HG02943 (cell line): Measurements from ENCODE around the gene GTF2IRD1.
"Not testable (repeated sequence)": the region's sequence is repeated elsewhere in the genome, so short reads cannot be mapped to it uniquely, and the experiment has no call there.

Experiments
- ATAC-seq: cut with Tn5 transposase; IDR thresholded peaks from one replicate; pipeline ENCODE4 v1.9.1; 2021; ENCODE audit warnings: mild to moderate bottlenecking, low read depth, moderate library complexity; ENCODE audit not compliant: unreplicated experiment

GTF2IRD1 gene

DNA sequence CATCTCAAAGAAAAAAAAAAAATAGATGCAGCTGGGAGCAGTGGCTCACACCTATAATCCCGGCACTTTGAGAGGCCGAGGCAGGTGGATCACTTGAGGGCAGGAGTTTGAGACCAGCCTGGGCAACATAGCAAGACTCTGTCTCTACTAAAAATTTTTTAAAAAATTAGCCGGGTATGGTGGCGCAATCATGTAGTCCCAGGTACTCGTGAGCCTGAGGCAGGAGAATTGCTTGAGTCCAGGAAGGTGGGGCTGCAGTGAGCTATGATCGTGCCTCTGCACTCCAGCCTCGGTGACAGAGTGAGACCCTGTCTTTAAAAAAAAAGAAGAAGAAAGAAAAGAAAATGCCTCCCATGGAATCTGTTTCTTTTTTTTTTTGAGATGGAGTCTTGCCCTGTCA, 31.9 kb downstream of the GTF2IRD1 start:
- no peak for ATAC-seq

DNA sequence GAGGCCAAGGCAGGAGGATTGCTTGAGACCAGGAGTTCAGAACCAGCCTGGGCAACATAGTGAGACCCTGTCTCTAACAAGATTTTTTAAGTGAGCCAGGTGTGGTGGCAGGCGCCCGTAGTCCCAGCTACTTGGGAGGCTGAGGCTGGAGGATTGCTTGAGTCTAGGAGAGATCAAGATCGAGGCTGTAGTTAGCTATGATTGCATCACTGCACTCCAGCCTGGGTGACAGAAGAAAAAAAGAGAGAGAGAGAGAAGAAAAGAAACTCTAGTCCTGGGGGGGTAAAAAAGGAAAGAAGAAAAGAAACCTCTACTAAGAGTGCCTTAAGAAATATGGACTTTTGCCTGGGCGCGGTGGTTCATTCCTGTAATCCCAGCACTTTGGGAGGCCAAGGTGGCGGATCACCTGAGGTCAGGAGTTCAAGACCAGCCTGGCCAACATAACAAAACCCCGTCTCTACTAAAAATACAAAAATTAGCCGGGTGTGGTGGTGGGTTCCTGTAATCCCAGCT, 34.9 kb downstream of the GTF2IRD1 start:
- ATAC-seq = not testable (repeated sequence)

DNA sequence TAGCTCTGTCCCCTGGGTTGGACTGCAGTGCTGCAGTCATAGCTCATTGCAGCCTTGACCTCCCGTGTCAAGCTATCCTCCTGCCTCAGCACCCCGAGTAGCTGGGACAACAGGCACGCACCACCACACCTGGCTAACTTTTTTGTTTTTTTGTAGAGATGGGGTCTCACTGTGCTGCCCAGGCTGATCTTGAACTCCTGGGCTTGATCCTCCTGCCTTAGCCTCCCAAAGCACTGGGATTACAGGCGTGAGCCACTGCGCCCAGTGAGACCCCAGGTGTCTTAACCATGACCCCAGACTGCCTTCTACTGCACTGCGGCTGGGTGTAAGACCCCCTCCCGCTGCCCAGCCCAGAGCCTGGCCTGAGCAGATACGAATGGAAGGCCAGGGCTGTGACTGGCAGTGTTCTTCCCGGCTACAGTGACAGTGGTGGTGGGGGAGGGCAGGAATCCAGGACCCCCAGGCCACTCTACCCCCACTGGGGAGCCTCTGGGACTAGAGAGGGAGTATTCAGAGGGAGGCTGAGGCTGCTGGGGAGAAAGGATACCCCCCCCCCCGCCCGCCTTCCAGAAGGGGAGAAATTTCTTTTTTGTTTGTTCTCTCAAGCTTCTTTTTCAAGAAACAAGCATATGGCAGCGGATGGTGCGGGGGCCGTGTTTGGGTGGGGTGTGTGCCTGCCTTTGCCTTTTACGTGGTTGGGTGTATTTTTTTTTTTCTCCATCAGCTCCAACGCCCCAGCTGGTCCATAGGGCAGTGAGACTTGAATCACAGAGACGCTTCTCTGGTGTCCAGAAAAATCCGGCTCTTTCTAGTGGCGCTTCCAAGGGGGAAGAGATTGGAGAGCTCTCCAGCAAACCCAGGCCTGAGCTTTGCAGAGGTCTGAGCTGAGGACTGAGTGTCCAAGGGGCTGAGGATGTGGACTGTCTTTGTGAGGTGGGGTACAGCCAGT, 36.6 kb downstream of the GTF2IRD1 start:
- ATAC-seq = no peak

- ATAC-seq = not testable (repeated sequence)
Measured at GRCh38 chr7:74491490-74491889, 37.8 kb downstream of the GTF2IRD1 start.

- no peak for ATAC-seq
Measured at GRCh38 chr7:74493295-74493694, 39.6 kb downstream of the GTF2IRD1 start.

DNA sequence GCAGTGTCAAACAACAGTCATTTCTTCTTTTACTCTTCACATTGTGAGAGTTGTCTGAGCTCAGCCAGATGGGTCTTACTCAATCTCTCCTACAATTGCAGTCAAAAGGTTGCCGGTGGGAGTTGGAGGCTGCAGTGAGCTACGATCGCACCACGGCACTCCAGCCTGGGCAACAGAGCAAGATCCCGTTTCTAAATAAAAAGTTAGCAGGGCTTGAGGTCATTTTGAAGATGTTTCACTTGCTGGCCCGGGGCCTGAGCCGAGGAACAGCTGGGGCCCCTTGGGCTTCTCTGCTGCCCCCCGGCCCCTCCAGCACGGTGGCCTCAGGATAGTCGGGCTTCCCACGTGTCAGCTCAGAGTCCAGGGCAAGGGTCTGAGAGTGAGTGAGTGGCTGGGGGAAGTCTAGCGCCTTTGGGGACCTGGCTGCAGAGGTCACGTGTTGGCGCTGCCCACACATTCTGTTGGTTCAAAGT, 40.4 kb downstream of the GTF2IRD1 start:
- no peak for ATAC-seq

- ATAC-seq = no peak
Measured at GRCh38 chr7:74495112-74496086, 41.7 kb downstream of the GTF2IRD1 start.

DNA sequence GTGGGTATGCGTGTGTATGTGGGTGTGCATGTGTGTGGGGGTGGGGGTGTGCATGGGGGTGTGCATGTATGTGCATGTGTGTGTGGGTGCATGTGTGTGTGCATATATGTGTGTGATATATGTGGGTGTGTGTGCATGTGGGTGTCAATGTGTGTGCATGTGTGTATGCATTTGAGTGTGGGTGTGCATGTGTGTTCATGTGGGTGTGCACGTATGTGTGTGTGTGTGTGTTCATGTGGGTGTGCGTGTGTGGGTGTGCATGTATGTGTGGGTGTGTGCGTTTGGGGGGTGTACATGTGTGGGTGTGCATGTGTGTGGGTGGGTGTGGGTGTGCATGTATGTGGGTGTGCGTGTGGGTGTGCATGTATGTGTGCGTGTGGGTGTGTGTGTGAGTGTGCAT, 42.6 kb downstream of the GTF2IRD1 start:
- ATAC-seq = no peak

DNA sequence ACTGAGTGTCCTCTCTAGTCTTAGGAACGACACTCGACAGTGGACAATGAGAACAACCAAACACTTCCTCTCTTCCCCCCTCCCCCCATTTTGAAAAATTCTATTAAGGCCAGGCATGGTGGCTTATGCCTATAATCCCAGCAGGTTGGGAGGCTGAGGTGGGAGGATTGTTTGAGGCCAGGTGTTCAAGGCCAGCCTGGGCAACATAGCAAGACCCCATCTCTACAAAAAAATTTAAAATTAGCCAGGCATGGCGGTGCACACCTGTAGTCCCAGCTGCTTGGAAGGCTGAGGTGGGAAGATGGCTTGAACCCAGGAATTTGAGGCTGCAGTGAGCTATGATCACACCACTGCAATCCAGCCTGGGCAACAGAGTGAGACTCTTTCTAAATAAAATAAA, 43.1 kb downstream of the GTF2IRD1 start:
- ATAC-seq = not testable (repeated sequence)

GRCh38 chr7:74498354-74498753, 44.6 kb downstream of the GTF2IRD1 start:
- ATAC-seq = no peak

DNA sequence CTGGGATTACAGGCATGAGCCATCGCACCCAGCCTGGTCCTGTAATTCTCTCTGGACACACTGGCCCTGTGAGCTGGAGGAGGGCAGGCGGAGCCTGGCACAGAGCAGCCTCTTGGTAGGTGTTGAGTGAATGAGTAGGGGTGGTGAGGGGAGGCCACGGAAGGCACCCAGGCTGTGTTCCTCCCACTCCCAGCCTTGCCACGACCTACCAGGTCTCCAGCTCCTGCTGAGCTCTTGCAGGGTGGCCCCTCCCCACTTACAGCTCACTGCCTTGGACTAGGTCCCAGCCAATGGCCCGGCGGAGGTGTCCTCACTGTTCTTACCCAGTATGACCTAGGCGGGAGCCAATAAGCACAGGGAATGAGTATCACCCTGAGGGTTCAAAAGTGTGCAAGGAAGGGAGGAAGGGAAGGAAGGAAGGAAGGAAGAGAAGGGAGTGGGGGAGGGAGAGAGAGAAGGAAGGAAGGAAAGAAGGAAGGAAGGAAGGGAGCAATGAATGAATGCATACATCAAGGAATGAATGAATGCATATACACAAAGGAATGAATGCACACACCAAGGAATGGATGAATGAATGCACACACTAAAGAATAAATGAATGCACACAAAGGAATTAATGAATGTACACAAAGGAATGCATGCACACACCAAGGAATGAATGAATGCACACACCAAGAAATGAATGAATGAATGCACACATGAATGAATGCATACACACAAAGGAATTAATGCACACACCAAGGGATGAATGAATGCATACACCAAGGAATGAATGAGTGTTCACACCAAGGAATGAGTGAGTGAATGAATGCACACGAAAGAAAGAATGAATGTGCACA, 45.5 kb downstream of the GTF2IRD1 start:
- ATAC-seq = no peak

GRCh38 chr7:74499835-74500388, 46.2 kb downstream of the GTF2IRD1 start:
- ATAC-seq = no peak

- ATAC-seq = no peak
Measured at GRCh38 chr7:74501298-74501697, 47.6 kb downstream of the GTF2IRD1 start.

GRCh38 chr7:74502216-74502891, 48.6 kb downstream of the GTF2IRD1 start:
- no peak for ATAC-seq

DNA sequence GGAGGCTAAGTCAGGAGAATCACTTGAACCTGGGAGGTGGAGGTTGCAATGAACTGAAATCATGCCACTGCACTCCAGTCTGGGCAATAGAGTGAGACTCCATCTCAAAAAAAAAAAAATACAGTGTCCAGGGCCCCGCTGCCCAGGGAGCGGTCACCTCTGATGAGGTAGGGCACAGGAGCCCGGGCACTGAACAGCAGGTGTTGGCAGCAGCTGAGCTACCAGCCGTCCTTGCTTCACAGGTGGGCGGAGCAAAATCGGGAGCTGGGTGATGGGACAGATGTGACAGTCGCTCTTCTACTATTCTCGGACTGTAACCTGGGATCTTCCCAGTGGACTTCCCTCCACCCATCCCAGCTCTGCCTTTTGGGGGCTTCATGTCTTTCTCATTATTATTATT, 49.4 kb downstream of the GTF2IRD1 start:
- ATAC-seq = no peak

DNA sequence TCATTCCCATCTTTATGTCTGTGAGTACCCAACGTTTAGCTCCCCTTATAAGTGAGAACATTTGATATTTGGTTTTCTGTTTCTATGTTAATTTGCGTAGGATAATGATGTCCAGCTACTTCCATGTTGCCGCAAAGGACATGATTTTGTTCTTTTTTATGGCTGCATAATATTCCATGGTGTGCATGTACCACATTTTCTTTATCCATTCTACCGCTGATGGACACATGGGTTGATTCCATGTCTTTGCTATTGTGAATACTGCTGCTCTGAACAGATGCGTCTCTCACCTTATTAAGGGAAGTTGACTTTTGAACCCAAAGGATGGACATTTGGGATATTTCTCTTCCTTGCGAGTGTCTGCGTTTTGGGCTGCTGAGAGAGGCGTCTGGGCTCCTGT, 50.2 kb downstream of the GTF2IRD1 start:
- no peak for ATAC-seq

GRCh38 chr7:74505471-74506324, 52.0 kb downstream of the GTF2IRD1 start:
- no peak for ATAC-seq

- ATAC-seq = no peak
Measured at GRCh38 chr7:74506325-74506724, 52.6 kb downstream of the GTF2IRD1 start.
